Measurements from ENCODE around the gene SOX15.

Gene SOX15

GRCh38 chr17:7589891-7590691 lies at the start of gene SOX15:
Gene SOX15, minus strand, starts transcription at chr17:7590094. Its CDS starts 418 bp downstream, at chr17:7589676.
- ChIA-PET CTCF (interaction anchor here (0.6 to 2.0 kb wide), 9 partner anchors 10 to 351 kb away, joined by 3 to 21 read pairs (median 5); partner anchors contain the start of genes CD68 and PHF23), POLR2A (ENCODE audit: low non-redundant PET) (interaction anchor here (1.0 to 3.1 kb wide), 6 partner anchors 10 to 239 kb away, joined by 3 to 28 read pairs (median 5); partner anchors contain the start of genes CD68 and WRAP53)
- H3K27ac ChIP-seq, result peak within 1 kb of the TSS; percentile 100
- peak; percentile 88 for DNase-seq (ENCODE audit: low spot score)
- TF ChIP-seq, protein P1, sequence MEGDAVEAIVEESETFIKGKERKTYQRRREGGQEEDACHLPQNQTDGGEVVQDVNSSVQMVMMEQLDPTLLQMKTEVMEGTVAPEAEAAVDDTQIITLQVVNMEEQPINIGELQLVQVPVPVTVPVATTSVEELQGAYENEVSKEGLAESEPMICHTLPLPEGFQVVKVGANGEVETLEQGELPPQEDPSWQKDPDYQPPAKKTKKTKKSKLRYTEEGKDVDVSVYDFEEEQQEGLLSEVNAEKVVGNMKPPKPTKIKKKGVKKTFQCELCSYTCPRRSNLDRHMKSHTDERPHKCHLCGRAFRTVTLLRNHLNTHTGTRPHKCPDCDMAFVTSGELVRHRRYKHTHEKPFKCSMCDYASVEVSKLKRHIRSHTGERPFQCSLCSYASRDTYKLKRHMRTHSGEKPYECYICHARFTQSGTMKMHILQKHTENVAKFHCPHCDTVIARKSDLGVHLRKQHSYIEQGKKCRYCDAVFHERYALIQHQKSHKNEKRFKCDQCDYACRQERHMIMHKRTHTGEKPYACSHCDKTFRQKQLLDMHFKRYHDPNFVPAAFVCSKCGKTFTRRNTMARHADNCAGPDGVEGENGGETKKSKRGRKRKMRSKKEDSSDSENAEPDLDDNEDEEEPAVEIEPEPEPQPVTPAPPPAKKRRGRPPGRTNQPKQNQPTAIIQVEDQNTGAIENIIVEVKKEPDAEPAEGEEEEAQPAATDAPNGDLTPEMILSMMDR (conservative IDR thresholded peaks at IDR 0.05; ENCODE audit: low read depth), result no peak

DNA sequence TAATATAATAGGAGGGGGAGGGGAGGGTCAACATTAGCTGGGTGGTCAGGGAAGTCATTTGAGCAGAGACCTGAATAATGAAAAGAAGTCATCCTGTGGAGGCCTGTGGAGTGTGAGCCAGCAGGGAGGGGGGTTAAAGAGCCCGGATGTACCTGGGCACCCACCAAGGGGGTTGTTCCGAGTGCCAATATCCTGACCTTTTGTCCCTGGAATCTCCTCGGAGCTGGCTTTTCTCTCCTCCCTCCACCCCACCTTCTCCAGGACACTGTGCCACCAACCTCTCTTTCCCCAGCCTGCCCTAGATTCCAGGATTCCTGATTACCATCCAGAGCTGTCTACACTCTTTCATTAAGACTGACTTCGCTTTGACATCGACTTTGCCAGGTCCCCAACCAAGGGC lies 46.3 kb upstream of the SOX15 start:
- POLR2A ChIA-PET (ENCODE audit: low non-redundant PET), result no interaction called here
- no peak overlapping the region for H3K27ac ChIP-seq
- DNase-seq (ENCODE audit: low spot score), result no peak
- CTCF ChIA-PET, result interaction anchor here (0.6 kb wide), 1 partner anchor 199 kb away, joined by 3 read pairs; no protein-coding TSS in a partner anchor
- TF ChIP-seq, protein P1 (conservative IDR thresholded peaks at IDR 0.05; ENCODE audit: low read depth), result no peak

- peak; percentile 25 for DNase-seq (ENCODE audit: low spot score)
- ChIA-PET CTCF (interaction anchor here (0.7 to 1.6 kb wide), 2 partner anchors 14 to 53 kb away, joined by 5 to 8 read pairs; partner anchors contain the start of gene TP53), POLR2A (ENCODE audit: low non-redundant PET) (no interaction called here)
- TF ChIP-seq, protein P1 (conservative IDR thresholded peaks at IDR 0.05; ENCODE audit: low read depth), result no peak
- no peak overlapping the region for H3K27ac ChIP-seq
Observed at GRCh38 chr17:7634384-7634783, 44.5 kb upstream of the SOX15 start.

DNA sequence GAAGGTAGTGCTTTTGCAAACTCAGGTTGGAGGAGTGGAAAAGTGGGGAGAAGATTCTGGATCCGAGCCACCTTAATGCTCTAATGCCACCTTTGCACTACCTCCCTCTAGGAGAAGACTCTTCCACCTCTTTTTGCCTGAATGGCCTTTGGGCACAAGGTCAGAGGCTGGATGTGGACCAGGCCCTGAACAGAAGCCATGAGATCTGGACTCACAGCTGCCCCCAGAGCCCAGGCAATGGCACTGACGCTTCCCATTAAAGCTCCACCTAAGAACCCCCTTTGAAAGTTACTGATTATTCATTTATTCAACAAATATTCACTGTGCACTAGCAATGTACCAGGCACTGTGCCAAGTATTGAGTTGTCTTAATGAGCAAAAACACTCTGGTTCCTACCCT lies 43.2 kb upstream of the SOX15 start:
- CTCF ChIA-PET, result interaction anchor here (0.6 to 2.3 kb wide), 10 partner anchors 9 to 775 kb away, joined by 3 to 14 read pairs (median 4); partner anchors contain the start of genes ATP1B2 and TP53
- TF ChIP-seq, protein P1 (conservative IDR thresholded peaks at IDR 0.05; ENCODE audit: low read depth), result no peak
- no peak for DNase-seq (ENCODE audit: low spot score)
- POLR2A ChIA-PET (ENCODE audit: low non-redundant PET), result no interaction called here
- no peak overlapping the region for H3K27ac ChIP-seq

GRCh38 chr17:7632492-7632894 lies 42.6 kb upstream of the SOX15 start:
- POLR2A ChIA-PET (ENCODE audit: low non-redundant PET), result no interaction called here
- DNase-seq (ENCODE audit: low spot score), result peak; percentile 58
- CTCF ChIA-PET, result interaction anchor here (0.5 to 2.3 kb wide), 14 partner anchors 8 to 776 kb away, joined by 3 to 14 read pairs (median 4); partner anchors contain the start of genes ATP1B2 and TP53
- H3K27ac ChIP-seq, result no peak overlapping the region
- TF ChIP-seq, protein P1 (conservative IDR thresholded peaks at IDR 0.05; ENCODE audit: low read depth), result no peak; the same call in 1 of the 2 replicates
